OCI-LY3 (cell line): ENCODE results near the gene NOXO1.

ENCODE experiments used
- H2AFZ ChIP-seq: fragments of 200-600, 300-600 bp; shearing (Covaris generic); 2 replicates; pipeline ENCODE4 v1.6.0; 2014; ENCODE audit warnings: antibody characterized with exemption, low read depth, low read length
- H3K27ac ChIP-seq: fragments of 200-600, 300-600 bp; sonication (generic); 2 replicates; pipeline ENCODE4 v1.5.1; 2014; ENCODE audit warnings: mild to moderate bottlenecking, low read length, moderate library complexity, mixed read lengths
- H3K27me3 ChIP-seq: fragments of 200-600, 300-600 bp; sonication (generic); 2 replicates; pipeline ENCODE4 v1.6.1; 2014; ENCODE audit warnings: low read depth, low read length, mixed read lengths
- H3K36me3 ChIP-seq: fragments of 200-600, 300-600 bp; sonication (generic); replicated peaks from 2 replicates; pipeline ENCODE3; 2014; ENCODE audit warnings: low read depth, low read length, mixed read lengths
- H3K4me1 ChIP-seq: fragments of 300-600, 200-600 bp; sonication (generic); 2 replicates; pipeline ENCODE4 v1.6.1; 2014; ENCODE audit warnings: low read length, mixed read lengths
- H3K4me2 ChIP-seq: fragments of 200-600, 300-600 bp; sonication (generic); 2 replicates; pipeline ENCODE4 v1.6.1; 2014; ENCODE audit warnings: low read length, mixed read lengths
- H3K4me3 ChIP-seq: fragments of 300-600, 200-600 bp; sonication (generic); 2 replicates; pipeline ENCODE4 v1.5.1; 2014; ENCODE audit warnings: antibody characterized with exemption, mild to moderate bottlenecking, low read length, moderate library complexity
- H3K79me2 ChIP-seq: fragments of 300-600, 200-600 bp; shearing (Covaris generic); 2 replicates; pipeline ENCODE4 v1.6.1; 2014; ENCODE audit warnings: mild to moderate bottlenecking, low read length, mixed read lengths
- H3K9ac ChIP-seq: fragments of 300-600, 200-600 bp; shearing (Covaris generic); 2 replicates; pipeline ENCODE4 v1.6.0; 2014; ENCODE audit warnings: mild to moderate bottlenecking, low read length, moderate library complexity
- H3K9me3 ChIP-seq: fragments of 200-600, 300-600 bp; shearing (Covaris generic); 2 replicates; pipeline ENCODE4 v1.6.1; 2014; ENCODE audit warnings: low read length, mixed read lengths; ENCODE audit not compliant: insufficient read depth
- H4K20me1 ChIP-seq: fragments of 200-600, 300-600 bp; sonication (generic); 2 replicates; pipeline ENCODE4 v1.6.1; 2016; ENCODE audit warnings: low read length, mixed read lengths; ENCODE audit not compliant: insufficient read depth
- CTCF ChIP-seq: fragments of 200-600, 300-600 bp; sonication (generic); IDR thresholded peaks from 2 replicates; pipeline ENCODE4 v1.5.1; 2014; ENCODE audit warnings: antibody characterized with exemption, low read length, low read depth
- EZH2phosphoT487 ChIP-seq: fragments of 200-600 bp; shearing (Covaris generic); IDR thresholded peaks from 2 replicates; pipeline ENCODE4 v1.6.1; 2018; ENCODE audit warnings: antibody characterized with exemption, mixed run types, low read depth

NOXO1 gene

GRCh38 chr16:1932050-1933028 lies 48.9 kb downstream of the NOXO1 start:
- no peak for TF ChIP-seq EZH2phosphoT487
- no peak for TF ChIP-seq CTCF
- H3K4me1 ChIP-seq = peaks cover 8% of the 10 kb centered on the region; the same call in 1 of the 2 replicates
- H3K27ac ChIP-seq = no peak overlapping the region
- H3K36me3 ChIP-seq = peaks cover 6% of the 10 kb centered on the region
- H3K4me3 ChIP-seq = no peak overlapping the region
- H3K4me2 ChIP-seq = no peak overlapping the region
- no peaks in the 10 kb centered on the region for H3K27me3 ChIP-seq
- H4K20me1 ChIP-seq = no peaks in the 10 kb centered on the region
- H3K9me3 ChIP-seq = no peaks in the 10 kb centered on the region
- no peak overlapping the region for H3K9ac ChIP-seq
- no peaks in the 10 kb centered on the region for H3K79me2 ChIP-seq
- no peak overlapping the region for H2AFZ ChIP-seq

GRCh38 chr16:1930338-1930720 lies 50.9 kb downstream of the NOXO1 start:
- Histone ChIP-seq H3K79me2 (no peaks in the 10 kb centered on the region), H3K4me2 (peak overlapping the region; percentile 73; the same call in 1 of the 2 replicates), H3K4me3 (no peak overlapping the region), H3K36me3 (no peaks in the 10 kb centered on the region), H4K20me1 (no peaks in the 10 kb centered on the region), H3K4me1 (peaks cover 8% of the 10 kb centered on the region; the same call in 1 of the 2 replicates), H3K9ac (no peak overlapping the region), H2AFZ (peak overlapping the region; percentile 86; the same call in 1 of the 2 replicates), H3K27me3 (no peaks in the 10 kb centered on the region), H3K27ac (no peak overlapping the region), H3K9me3 (no peaks in the 10 kb centered on the region)
- TF ChIP-seq CTCF = no peak
- TF ChIP-seq EZH2phosphoT487 = no peak

- peak overlapping the region; percentile 66 for H3K9ac ChIP-seq
Observed at GRCh38 chr16:1929578-1930337, 51.5 kb downstream of the NOXO1 start.

More at GRCh38 chr16:1929578-1930337, 51.5 kb downstream of the NOXO1 start:
- Histone ChIP-seq H3K36me3 (no peaks in the 10 kb centered on the region), H3K4me2 (peak overlapping the region; percentile 84), H3K4me1 (peaks cover 8% of the 10 kb centered on the region; the same call in 1 of the 2 replicates), H3K27me3 (no peaks in the 10 kb centered on the region), H4K20me1 (no peaks in the 10 kb centered on the region), H3K9me3 (no peaks in the 10 kb centered on the region), H3K27ac (no peak overlapping the region), H2AFZ (peak overlapping the region; percentile 93), H3K4me3 (peak overlapping the region; percentile 78), H3K79me2 (no peaks in the 10 kb centered on the region)
- TF ChIP-seq CTCF (peak; percentile 82), EZH2phosphoT487 (no peak)
